Right lobe of liver (tissue), 5 donors: Measurements from ENCODE around the gene ANXA2R. TPM values are rescaled to one million over a fixed set of nuclear protein-coding genes. Genes with fewer than 3 reads are reported as not detected.

Experiments used
- total RNA-seq, 6 experiments: library from RNA; depleted of rRNA in 2 of 6; stranded (reverse); fragments of >200 nt in 2 of 6; fragmentation: NEBNext Ultra II Directional in 3 of 6; extraction: Animal tissue kit (Norgen Biotek cat#: 25700) in 3 of 6; gene quantifications; one replicate each; pipeline versions ENCODE4 v1.1.0 to v1.2.4, GENCODE V29; 2016 to 2023
- donor health status: DM: no; HTN: no; CAD: no.
- donor health status: DM: no; HTN: no; CAD: no.
- donor health status: DM: no; HTN: yes; CAD: no.
- donor health status: DM: no; HTN: yes; CAD: no.

The ANXA2R gene
- total RNA-seq, 6 experiments from 2014 or later: 0.21 to 1.1 (median 0.41) TPM

Other genes with a start within 250 kb of the ANXA2R start
- gene SELENOP, start 228.4 kb downstream of the ANXA2R start, total RNA-seq: 1,000 to 10,000 TPM; 1,892 to 2,891 (median 2,149) TPM
- gene ZNF131, start 80.6 kb upstream of the ANXA2R start, total RNA-seq: 10 to 100 TPM in 5 of 6 experiments, 1 to 10 TPM in 1; 9.6 to 16.3 (median 12.1) TPM
- under 1 TPM in 4 of 6 experiments, not detected in 2; 0.06 to 0.55 (median 0.12) TPM for gene NIM1K, start 151.9 kb upstream of the ANXA2R start, total RNA-seq